Measurements from ENCODE around the gene CYLD. TPM values are rescaled to one million over a fixed set of nuclear protein-coding genes. Genes with fewer than 3 reads are reported as not detected.
A peak's percentile ranks its signal among the peaks of the same experiment; 100 is the strongest.

Gene CYLD
- total and polyA plus RNA-seq, 10 of the 15 experiments (the other 5 are each of a cell fraction or from before 2014, with no cell fraction given): 19.2 to 106 (median 46.1) TPM

GRCh38 chr16:50747207-50747956, 5.5 kb downstream of the CYLD start (continued):
- TF ChIP-seq TCF3 (IDR thresholded peaks at IDR 0.05; ENCODE audit: borderline replicate concordance, insufficient read depth, low read depth, low read length): no peak
- TF ChIP-seq ZNF24 (IDR thresholded peaks at IDR 0.05): 0 out of 2 replicates have a peak, but pooled peaks have one; percentile 37
- no peak for TF ChIP-seq ZNF274 (IDR thresholded peaks at IDR 0.05; ENCODE audit: insufficient read depth, insufficient read length)
- TF ChIP-seq RCOR1 (conservative IDR thresholded peaks at IDR 0.05; ENCODE audit: low read depth, low read length): no peak
- no peak for TF ChIP-seq HSF1 (IDR thresholded peaks at IDR 0.05; ENCODE audit: low read depth, low read length)
- no peak for TF ChIP-seq TCF12 (IDR thresholded peaks at IDR 0.05; ENCODE audit: low read depth, low read length)
- 0 out of 2 replicates have a peak, but pooled peaks have one; percentile 7 for TF ChIP-seq JUNB (IDR thresholded peaks at IDR 0.05)
- no peak for TF ChIP-seq SMAD5 (IDR thresholded peaks at IDR 0.05; ENCODE audit: low read depth)
- TF ChIP-seq EP300 (IDR thresholded peaks at IDR 0.05; ENCODE audit: borderline replicate concordance in 1 of 2, control insufficient read depth in 1 of 2, low read depth in 2 of 2, low read length in 2 of 2): no peak

- peaks cover 55% of the 10 kb centered on the region for H3K79me2 ChIP-seq (ENCODE audit: control insufficient read depth, insufficient read depth, low read length)
- 89% methylated on average over 6 of the region's 6 CpGs for WGBS (ENCODE audit: insufficient coverage, insufficient replicate concordance, low lambda C conversion rate, missing lambda C conversion rate)
- H3K4me3 ChIP-seq: 0 out of 2 replicates have a peak overlapping the region, but pooled peaks have one; percentile 17
- H3K9ac ChIP-seq (ENCODE audit: control insufficient read depth, insufficient read depth, low read length): no peak overlapping the region
- RAD21 ChIA-PET (ENCODE audit: unreplicated experiment): interaction anchor here (0.9 to 13.0 kb wide), 5 partner anchors 16 to 486 kb away, joined by 3 to 578 read pairs (median 3); partner anchors contain the start of gene SNX20
- peaks cover 1 to 18% of the 10 kb centered on the region in 2 experiments; a peak in 3 of 4 replicates for H3K36me3 ChIP-seq (ENCODE audit: control insufficient read depth in 2 of 2, insufficient read depth in 2 of 2, low read length in 1 of 2)
- DNase-seq (ENCODE audit: low read depth, low spot score) (no peak), ATAC-seq (no peak), FAIRE-seq (no peak)
- H3K9me3 ChIP-seq (replicated peaks; ENCODE audit: control insufficient read depth, insufficient read depth, low read length): no peaks in the 10 kb centered on the region
- no TSS peak for BruUV-seq (replicated peaks)
- H3K27ac ChIP-seq (ENCODE audit: control insufficient read depth, insufficient read depth): no peak overlapping the region
- H3K4me1 ChIP-seq (ENCODE audit: control insufficient read depth, insufficient read depth, low read length): peaks cover 10% of the 10 kb centered on the region; the same call in 1 of the 2 replicates
- H2AFZ ChIP-seq (ENCODE audit: control insufficient read depth, low read depth, low read length): no peak overlapping the region
- H3K27me3 ChIP-seq (replicated peaks in 1 of 2; ENCODE audit: control insufficient read depth in 2 of 2, insufficient read depth in 2 of 2, low read length in 1 of 2): no peaks in the 10 kb centered on the region
- CTCF ChIA-PET: interaction anchor here (1.3 to 15.3 kb wide), 8 partner anchors 14 to 726 kb away, joined by 3 to 636 read pairs (median 5); partner anchors contain the start of genes CNEP1R1 and SNX20
- POLR2A ChIA-PET: interaction anchor here (0.7 to 1.1 kb wide), 3 partner anchors 10 to 476 kb away, joined by 3 to 4 read pairs (median 3); partner anchors contain the start of gene CYLD
- in situ Hi-C loops (cut with MboI) (no loop called here), intact Hi-C loops (cut with micrococcal nuclease; ENCODE audit: unreplicated experiment) (no loop called here)
- SMC1A ChIA-PET (ENCODE audit: uncharacterized antibody, unreplicated experiment): interaction anchor here (0.9 to 19.1 kb wide), 9 partner anchors 10 to 382 kb away, joined by 3 to 600 read pairs (median 3); partner anchors contain the start of genes CYLD and SNX20
- no peaks in the 10 kb centered on the region for H4K20me1 ChIP-seq (ENCODE audit: control insufficient read depth, insufficient read depth)
- 0 out of 2 replicates have a peak overlapping the region, but pooled peaks have one; percentile 1 for H3K4me2 ChIP-seq (ENCODE audit: control insufficient read depth, insufficient read depth)
- TF ChIP-seq EZH2 (IDR thresholded peaks at IDR 0.05; ENCODE audit: borderline replicate concordance, control insufficient read depth, low read depth, low read length): no peak
- TF ChIP-seq TCF3 (IDR thresholded peaks at IDR 0.05; ENCODE audit: borderline replicate concordance, insufficient read depth, low read depth, low read length): no peak
- TF ChIP-seq NR2F1 (conservative IDR thresholded peaks at IDR 0.05): no peak
- TF ChIP-seq MXI1 (IDR thresholded peaks at IDR 0.05; ENCODE audit: low read depth, low read length): no peak
- TF ChIP-seq, protein P1, sequence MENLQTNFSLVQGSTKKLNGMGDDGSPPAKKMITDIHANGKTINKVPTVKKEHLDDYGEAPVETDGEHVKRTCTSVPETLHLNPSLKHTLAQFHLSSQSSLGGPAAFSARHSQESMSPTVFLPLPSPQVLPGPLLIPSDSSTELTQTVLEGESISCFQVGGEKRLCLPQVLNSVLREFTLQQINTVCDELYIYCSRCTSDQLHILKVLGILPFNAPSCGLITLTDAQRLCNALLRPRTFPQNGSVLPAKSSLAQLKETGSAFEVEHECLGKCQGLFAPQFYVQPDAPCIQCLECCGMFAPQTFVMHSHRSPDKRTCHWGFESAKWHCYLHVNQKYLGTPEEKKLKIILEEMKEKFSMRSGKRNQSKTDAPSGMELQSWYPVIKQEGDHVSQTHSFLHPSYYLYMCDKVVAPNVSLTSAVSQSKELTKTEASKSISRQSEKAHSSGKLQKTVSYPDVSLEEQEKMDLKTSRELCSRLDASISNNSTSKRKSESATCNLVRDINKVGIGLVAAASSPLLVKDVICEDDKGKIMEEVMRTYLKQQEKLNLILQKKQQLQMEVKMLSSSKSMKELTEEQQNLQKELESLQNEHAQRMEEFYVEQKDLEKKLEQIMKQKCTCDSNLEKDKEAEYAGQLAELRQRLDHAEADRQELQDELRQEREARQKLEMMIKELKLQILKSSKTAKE (IDR thresholded peaks at IDR 0.05; ENCODE audit: low read depth, poor library complexity, severe bottlenecking): no peak
- no peak for TF ChIP-seq TARDBP (IDR thresholded peaks at IDR 0.05; ENCODE audit: borderline replicate concordance)
- no peak for TF ChIP-seq NKRF (conservative IDR thresholded peaks at IDR 0.05)
Measured at GRCh38 chr16:50751528-50751927, 9.6 kb downstream of the CYLD start.
